ENCODE data around the gene NUDT16L1.

NUDT16L1 gene

DNA sequence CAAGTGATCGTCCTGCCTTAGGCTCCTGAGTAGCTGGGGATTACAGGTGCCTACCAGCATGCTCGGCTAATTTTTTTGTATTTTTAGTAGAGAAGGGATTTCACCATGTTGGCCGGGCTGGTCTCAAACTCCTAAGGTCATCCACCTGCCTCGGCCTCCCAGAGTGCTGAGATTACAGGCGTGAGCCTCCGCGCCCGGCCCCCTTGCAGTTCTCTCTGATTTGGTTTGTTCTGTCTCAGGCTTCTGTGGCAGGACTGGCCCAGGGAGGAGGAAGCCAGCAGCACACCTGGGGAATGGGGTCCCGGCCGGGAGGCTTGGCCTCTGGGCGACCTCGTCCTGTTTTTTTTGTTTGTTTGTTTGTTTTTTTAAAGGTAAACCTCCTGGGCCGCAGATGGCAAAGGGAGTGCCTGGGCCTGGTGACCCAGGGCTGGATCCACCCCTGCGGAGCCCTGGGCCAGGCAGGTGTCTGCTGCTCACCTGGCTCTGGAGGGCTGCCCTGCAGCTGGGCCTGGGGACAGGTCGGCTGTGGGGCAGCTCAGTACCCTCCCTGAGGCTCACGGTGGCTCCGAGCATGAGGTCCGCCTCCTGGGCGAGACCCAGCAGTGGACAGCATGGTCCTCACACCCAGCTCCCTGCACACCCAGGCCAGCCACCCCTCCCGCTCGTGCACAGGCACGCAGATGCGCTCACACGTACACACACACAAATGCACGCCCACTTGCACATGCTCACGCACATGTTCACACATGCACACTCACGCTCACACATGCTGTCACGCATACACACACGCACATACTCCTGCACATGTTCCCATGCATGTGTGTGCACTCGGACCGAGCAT, 3.3 kb upstream of the NUDT16L1 start:
- Histone ChIP-seq H3K36me3 (ENCODE audit: insufficient read depth, low read length) (0 out of 2 replicates have a peak, but pooled peaks cover 3% of the 10 kb centered on the region), H3K4me1 (ENCODE audit: control insufficient read depth, insufficient read depth, low read length, unreplicated experiment) (peaks cover 9% of the 10 kb centered on the region), H3K4me3 (ENCODE audit: low read depth, low read length) (no peak overlapping the region), H3K27me3 (ENCODE audit: insufficient read depth, low read length) (no peaks in the 10 kb centered on the region), H3K27ac (ENCODE audit: low read depth, low read length) (no peak overlapping the region), H3K79me2 (ENCODE audit: control insufficient read depth, insufficient read depth, low read length, unreplicated experiment) (no peaks in the 10 kb centered on the region), H2AFZ (ENCODE audit: low read length, unreplicated experiment) (no peak overlapping the region)

- Histone ChIP-seq H3K4me3 (ENCODE audit: low read depth, low read length) (no peak overlapping the region), H3K27ac (ENCODE audit: low read depth, low read length) (no peak overlapping the region), H3K79me2 (ENCODE audit: control insufficient read depth, insufficient read depth, low read length, unreplicated experiment) (no peaks in the 10 kb centered on the region), H3K36me3 (ENCODE audit: insufficient read depth, low read length) (peaks cover 3% of the 10 kb centered on the region; the same call in 1 of the 2 replicates), H3K4me1 (ENCODE audit: control insufficient read depth, insufficient read depth, low read length, unreplicated experiment) (peaks cover 18% of the 10 kb centered on the region), H2AFZ (ENCODE audit: low read length, unreplicated experiment) (no peak overlapping the region), H3K27me3 (ENCODE audit: insufficient read depth, low read length) (no peaks in the 10 kb centered on the region)
These were observed 2.3 kb upstream of the NUDT16L1 start for GRCh38 chr16:4690946-4691665.

- no peak overlapping the region for H2AFZ ChIP-seq (ENCODE audit: low read length, unreplicated experiment)
- H3K4me1 ChIP-seq (ENCODE audit: control insufficient read depth, insufficient read depth, low read length, unreplicated experiment): peaks cover 22% of the 10 kb centered on the region
- H3K27me3 ChIP-seq (ENCODE audit: insufficient read depth, low read length): no peaks in the 10 kb centered on the region
- H3K36me3 ChIP-seq (ENCODE audit: insufficient read depth, low read length): peaks cover 3% of the 10 kb centered on the region; the same call in 1 of the 2 replicates
- no peak overlapping the region for H3K4me3 ChIP-seq (ENCODE audit: low read depth, low read length)
- no peak overlapping the region for H3K27ac ChIP-seq (ENCODE audit: low read depth, low read length)
- no peaks in the 10 kb centered on the region for H3K79me2 ChIP-seq (ENCODE audit: control insufficient read depth, insufficient read depth, low read length, unreplicated experiment)
These were observed 1.5 kb upstream of the NUDT16L1 start for GRCh38 chr16:4691666-4692412.

GRCh38 chr16:4692460-4693295, 684 bp upstream of the NUDT16L1 start:
- Histone ChIP-seq H3K4me3 (ENCODE audit: low read depth, low read length) (peak overlapping the region; percentile 89), H3K27ac (ENCODE audit: low read depth, low read length) (no peak overlapping the region), H2AFZ (ENCODE audit: low read length, unreplicated experiment) (peak overlapping the region; percentile 73), H3K4me1 (ENCODE audit: control insufficient read depth, insufficient read depth, low read length, unreplicated experiment) (peaks cover 22% of the 10 kb centered on the region), H3K27me3 (ENCODE audit: insufficient read depth, low read length) (no peaks in the 10 kb centered on the region), H3K79me2 (ENCODE audit: control insufficient read depth, insufficient read depth, low read length, unreplicated experiment) (no peaks in the 10 kb centered on the region), H3K36me3 (ENCODE audit: insufficient read depth, low read length) (peaks cover 2% of the 10 kb centered on the region; the same call in 1 of the 2 replicates)

- Histone ChIP-seq H3K27ac (ENCODE audit: low read depth, low read length) (peak overlapping the region; percentile 17; the same call in 1 of the 2 replicates), H3K36me3 (ENCODE audit: insufficient read depth, low read length) (no peaks in the 10 kb centered on the region; the same call in 1 of the 2 replicates), H3K27me3 (ENCODE audit: insufficient read depth, low read length) (no peaks in the 10 kb centered on the region), H3K4me1 (ENCODE audit: control insufficient read depth, insufficient read depth, low read length, unreplicated experiment) (peaks cover 22% of the 10 kb centered on the region), H3K79me2 (ENCODE audit: control insufficient read depth, insufficient read depth, low read length, unreplicated experiment) (no peaks in the 10 kb centered on the region), H3K4me3 (ENCODE audit: low read depth, low read length) (peak overlapping the region; percentile 89), H2AFZ (ENCODE audit: low read length, unreplicated experiment) (peak overlapping the region; percentile 62)
These were observed 737 bp downstream of the NUDT16L1 start for GRCh38 chr16:4693956-4694641.

- H3K4me3 ChIP-seq (ENCODE audit: low read depth, low read length): peak overlapping the region; percentile 89
- no peaks in the 10 kb centered on the region; the same call in 1 of the 2 replicates for H3K36me3 ChIP-seq (ENCODE audit: insufficient read depth, low read length)
- no peaks in the 10 kb centered on the region for H3K79me2 ChIP-seq (ENCODE audit: control insufficient read depth, insufficient read depth, low read length, unreplicated experiment)
- peaks cover 22% of the 10 kb centered on the region for H3K4me1 ChIP-seq (ENCODE audit: control insufficient read depth, insufficient read depth, low read length, unreplicated experiment)
- H2AFZ ChIP-seq (ENCODE audit: low read length, unreplicated experiment): no peak overlapping the region
- H3K27ac ChIP-seq (ENCODE audit: low read depth, low read length): no peak overlapping the region
- H3K27me3 ChIP-seq (ENCODE audit: insufficient read depth, low read length): no peaks in the 10 kb centered on the region
These were observed 1.5 kb downstream of the NUDT16L1 start for GRCh38 chr16:4694642-4695451.

- Histone ChIP-seq H3K4me1 (ENCODE audit: control insufficient read depth, insufficient read depth, low read length, unreplicated experiment) (peaks cover 22% of the 10 kb centered on the region), H3K79me2 (ENCODE audit: control insufficient read depth, insufficient read depth, low read length, unreplicated experiment) (no peaks in the 10 kb centered on the region), H2AFZ (ENCODE audit: low read length, unreplicated experiment) (no peak overlapping the region), H3K27ac (ENCODE audit: low read depth, low read length) (no peak overlapping the region), H3K4me3 (ENCODE audit: low read depth, low read length) (no peak overlapping the region; the same call in 1 of the 2 replicates), H3K27me3 (ENCODE audit: insufficient read depth, low read length) (no peaks in the 10 kb centered on the region), H3K36me3 (ENCODE audit: insufficient read depth, low read length) (peaks cover 2% of the 10 kb centered on the region; the same call in 1 of the 2 replicates)
These were observed 2.3 kb downstream of the NUDT16L1 start for GRCh38 chr16:4695473-4696171.

- H3K27ac ChIP-seq (ENCODE audit: low read depth, low read length): no peak overlapping the region
- H3K79me2 ChIP-seq (ENCODE audit: control insufficient read depth, insufficient read depth, low read length, unreplicated experiment): no peaks in the 10 kb centered on the region
- H2AFZ ChIP-seq (ENCODE audit: low read length, unreplicated experiment): no peak overlapping the region
- peaks cover 4% of the 10 kb centered on the region; the same call in 1 of the 2 replicates for H3K36me3 ChIP-seq (ENCODE audit: insufficient read depth, low read length)
- H3K4me3 ChIP-seq (ENCODE audit: low read depth, low read length): no peak overlapping the region
- H3K4me1 ChIP-seq (ENCODE audit: control insufficient read depth, insufficient read depth, low read length, unreplicated experiment): peaks cover 22% of the 10 kb centered on the region
- H3K27me3 ChIP-seq (ENCODE audit: insufficient read depth, low read length): no peaks in the 10 kb centered on the region
These were observed 3.0 kb downstream of the NUDT16L1 start for GRCh38 chr16:4696172-4696904.
